HG03108 (cell line): ENCODE measurements around the gene IL26.
"Not testable (repeated sequence)": the region's sequence is repeated elsewhere in the genome, so short reads cannot be mapped to it uniquely, and the experiment has no call there.

Experiments used
- ATAC-seq: cut with Tn5 transposase; IDR thresholded peaks from one replicate; pipeline ENCODE4 v1.9.1; 2021; ENCODE audit warnings: moderate library complexity; ENCODE audit not compliant: unreplicated experiment

Gene IL26

DNA sequence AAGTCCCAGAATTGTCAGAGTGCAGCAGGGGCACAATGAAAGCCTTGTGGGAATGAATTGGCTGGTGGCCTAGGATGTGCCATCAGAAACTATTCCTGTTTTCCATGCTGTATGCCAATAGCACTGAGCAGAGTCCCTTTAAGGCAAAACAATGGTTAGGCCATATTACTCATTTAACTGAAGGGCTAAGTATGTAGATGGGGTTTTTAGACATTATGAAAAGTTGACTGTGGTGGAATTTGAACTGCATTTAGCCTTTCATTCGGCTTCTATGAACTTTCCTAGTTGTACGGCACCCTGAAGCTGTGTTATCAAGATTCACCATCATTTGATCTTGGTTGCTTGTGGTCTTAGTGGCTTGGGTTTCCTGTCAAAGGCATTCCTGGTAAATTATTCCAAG, 24.8 kb downstream of the IL26 start:
- ATAC-seq: no peak

DNA sequence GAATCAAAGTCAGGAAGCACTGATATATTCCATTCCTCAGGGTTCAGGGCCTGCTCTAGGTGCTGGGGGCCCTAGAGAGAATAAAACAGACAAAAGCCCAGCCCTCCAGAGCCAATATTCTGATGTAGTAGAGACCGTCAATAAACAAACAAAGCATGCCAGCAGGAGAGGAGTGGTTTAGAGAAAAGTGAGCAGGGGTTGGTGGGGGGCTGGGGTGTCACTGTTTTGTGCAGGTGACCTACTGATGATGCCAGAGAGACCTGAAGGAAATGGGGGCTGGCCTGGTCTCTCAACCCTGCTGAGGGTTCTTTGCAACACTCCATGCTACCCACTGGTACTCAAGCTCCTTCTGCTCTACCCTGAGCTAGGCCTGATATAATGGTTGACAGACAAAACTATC, 26.5 kb downstream of the IL26 start:
- no peak for ATAC-seq

DNA sequence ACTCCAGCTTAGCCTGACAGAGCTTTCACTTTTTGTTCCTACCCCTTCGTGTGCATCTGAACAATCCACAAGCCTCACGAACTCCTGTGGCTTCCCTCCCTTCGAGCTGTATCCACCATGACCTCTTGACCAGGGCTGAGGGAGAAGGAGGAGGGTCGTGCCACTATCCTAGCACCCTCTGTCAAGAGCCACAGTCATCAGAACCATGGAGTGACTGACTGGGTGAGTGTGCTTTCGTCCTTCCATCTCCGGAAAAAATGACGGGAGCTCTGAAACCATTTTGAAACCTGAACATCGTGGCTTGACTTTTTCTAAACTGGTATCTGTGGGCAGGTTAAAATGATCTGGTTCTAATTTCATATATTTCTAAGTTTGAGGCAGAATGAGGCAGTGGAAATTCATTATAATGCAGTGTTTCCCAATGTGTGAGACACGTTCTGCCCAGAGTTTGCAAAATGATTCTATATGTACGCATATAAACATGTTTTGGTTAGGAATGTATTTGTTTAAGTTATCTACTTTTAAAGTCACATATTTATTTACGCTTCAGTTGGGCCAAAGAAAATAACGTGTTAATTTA, 27.0 kb downstream of the IL26 start:
- no peak for ATAC-seq

DNA sequence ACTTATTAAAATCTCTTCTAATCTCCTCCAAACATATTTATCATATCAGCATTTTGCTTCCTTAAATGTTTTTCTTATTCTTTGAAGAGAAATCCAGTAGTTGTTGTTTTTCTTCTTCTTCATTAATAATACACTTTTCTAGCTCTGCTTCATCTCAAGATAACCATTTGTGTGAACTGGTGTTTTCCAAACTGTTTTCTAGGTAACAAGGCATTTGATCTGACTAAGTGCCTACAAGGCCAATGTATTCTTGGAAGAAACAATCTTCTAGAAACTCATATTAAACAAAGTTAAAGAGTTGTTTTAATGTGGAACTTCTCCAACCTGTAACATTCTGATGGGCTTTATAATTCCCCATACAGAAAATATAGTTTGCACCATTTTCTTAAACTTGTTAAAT, 35.3 kb downstream of the IL26 start:
- ATAC-seq: no peak

DNA sequence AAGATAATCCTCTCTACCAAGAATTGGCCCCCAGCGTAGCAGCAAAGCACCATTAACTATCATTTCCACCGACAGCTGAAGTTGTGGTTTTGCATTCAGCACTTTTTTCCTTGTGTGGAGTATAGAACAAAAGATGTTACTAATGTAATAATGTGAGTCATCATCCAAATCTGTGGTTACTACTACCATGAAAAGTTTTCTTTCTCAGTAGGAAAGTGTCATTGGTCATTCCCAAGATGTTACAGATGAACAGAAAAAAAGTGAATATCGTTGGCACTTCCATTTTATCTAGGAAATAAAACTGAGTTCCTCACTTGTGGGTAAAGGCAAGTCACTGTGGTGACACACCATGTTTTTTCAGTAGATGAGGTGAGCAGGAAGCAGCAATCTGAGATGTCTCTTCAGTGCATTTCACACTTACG, 35.8 kb downstream of the IL26 start:
- no peak for ATAC-seq

DNA sequence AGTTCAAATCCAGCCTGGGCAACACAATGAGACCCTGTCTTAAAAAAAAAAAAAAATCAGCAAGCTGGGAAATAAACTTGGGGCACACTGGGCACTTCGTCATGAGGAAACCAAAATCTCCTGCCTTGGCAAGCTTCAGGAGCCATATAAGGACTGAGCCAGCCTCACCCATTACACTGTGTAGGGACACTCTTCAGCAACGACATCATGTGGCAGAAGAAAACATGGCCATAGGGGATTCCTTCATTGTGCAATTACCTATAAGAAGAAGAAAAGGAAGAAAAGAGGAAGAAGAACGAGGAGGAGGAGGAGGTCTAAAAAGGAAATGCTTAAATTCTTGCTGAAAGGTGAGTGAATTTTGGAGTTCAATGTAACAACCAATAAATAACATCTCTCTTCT, 40.0 kb downstream of the IL26 start:
- ATAC-seq: no peak

DNA sequence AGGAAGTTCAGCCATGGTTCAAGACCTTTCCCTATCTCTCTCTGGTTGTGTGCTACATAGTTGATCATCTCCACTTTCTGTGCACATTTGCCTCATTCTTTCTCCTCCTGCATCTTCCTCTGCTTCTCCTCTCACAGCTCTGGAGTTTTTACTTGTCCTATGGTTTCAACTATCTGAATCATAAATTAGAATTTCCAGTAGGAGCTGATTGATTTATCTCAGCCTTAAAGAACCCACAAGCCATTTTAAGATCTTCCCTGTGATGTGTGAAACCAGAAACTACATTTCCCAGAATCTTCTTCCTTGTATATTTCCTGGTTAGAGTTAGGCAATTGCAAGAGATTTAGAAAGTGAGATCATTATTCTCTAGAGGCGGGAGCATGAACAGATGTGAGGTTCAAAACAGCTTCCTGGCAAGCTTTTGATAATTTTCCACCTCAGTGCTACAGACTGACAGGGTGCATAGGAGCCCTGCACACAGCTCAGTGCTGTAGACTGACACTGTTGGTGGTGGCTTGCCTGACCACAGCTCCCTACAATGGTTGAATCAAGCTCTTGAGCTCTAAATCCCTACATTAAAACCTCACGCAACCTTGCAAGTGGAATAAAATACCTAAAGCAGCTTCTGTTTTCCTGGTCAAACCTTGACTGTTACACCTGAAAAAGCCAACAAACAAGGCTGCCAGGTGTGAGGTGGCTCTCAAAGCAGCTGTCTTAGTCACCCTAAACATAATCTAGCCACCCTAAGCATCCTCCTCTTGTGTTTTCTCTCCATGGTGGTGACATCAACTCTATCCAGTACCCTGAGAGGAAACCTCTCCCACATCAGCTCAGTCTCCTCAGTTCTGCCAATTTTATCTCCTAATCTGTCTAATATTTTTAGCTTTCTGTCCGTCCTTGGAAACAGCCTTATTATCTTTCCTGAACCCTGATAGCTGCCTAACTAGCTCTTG, 44.5 kb downstream of the IL26 start:
- no peak for ATAC-seq

DNA sequence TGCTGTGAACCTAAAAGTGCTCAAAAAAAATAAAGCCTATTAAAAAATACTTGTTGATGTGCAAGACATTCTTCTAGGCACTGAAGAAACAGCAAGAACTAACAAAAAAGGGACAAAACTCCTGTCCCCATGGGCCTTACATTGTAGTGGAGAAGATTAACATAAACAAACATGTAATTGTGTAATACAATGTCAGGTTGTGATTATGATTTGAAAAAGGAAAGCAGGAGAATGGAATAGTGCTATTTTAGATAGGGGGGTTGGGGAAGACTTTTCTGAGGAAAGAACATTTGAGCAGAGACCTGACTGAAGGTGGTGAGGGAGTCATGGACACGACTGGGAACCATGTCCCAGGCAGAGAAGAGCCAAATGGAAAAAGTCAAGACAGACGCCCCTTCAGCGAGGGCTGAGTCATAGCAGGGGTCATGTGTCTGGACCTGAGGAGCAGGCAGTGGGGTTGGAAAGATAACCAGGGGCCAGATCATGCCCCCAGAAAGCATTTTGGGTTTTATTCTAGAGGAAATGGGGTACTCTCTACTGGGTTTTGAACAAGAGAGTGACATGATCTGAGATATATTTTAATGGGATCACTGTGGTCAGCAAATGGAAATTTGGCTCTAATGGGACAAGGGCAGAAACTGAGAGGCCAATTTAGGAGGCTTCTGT, 46.7 kb downstream of the IL26 start:
- ATAC-seq: no peak

DNA sequence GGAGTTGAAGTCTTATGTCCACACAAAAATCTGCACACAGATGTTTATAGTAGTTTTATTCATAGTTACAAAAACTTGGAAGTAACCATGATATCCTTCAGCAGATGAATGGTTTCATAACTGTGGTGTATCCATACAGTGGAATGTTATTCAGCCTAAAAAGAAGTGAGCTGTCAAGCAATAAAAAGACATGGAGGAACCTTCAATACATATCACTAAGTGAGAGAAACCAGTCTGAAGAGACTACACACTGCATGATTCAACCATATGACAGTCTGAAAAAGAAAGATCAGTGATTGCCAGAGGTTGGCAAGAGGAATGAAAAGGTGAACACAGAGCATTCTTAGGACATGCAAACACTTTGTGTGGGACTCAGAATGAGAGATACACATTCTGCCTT, 47.4 kb downstream of the IL26 start:
- no peak for ATAC-seq

DNA sequence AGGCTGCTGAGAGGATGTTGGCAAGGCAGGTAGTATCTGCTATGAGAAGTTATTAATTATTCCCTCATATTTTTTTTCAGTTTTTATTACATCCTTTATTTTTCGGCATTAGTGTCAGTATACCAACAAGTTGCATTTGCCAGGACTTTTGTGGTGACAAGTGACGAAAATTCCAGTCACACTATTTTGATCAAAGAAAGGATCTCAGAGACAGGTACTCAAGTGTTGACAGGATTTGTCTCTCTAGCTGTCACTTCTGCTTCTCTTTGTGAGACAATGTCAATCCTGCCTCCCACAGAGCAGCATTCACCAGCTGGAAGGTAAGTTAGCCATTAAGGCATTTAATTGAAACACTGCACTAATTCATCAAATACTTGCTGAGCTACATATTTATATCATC, 48.0 kb downstream of the IL26 start:
- ATAC-seq: no peak

DNA sequence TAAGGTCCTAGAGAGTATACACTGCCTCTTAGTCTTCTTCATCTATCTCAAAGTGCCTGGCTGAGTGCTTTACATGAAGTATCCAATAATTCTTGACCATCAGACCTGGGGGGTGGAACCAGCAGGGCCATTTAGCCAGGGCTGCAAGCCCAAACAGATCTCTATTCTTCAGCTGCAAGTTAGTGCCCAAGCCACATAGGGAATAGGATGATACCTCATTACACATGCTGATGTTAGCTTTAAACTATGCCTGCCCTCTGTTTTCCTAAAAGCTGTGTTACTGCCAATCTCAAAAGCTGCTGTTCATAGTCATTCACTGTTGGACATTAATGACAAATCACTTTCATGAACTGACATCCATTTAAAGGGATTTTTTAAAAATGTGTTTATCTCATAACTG, 49.4 kb downstream of the IL26 start:
- no peak for ATAC-seq

DNA sequence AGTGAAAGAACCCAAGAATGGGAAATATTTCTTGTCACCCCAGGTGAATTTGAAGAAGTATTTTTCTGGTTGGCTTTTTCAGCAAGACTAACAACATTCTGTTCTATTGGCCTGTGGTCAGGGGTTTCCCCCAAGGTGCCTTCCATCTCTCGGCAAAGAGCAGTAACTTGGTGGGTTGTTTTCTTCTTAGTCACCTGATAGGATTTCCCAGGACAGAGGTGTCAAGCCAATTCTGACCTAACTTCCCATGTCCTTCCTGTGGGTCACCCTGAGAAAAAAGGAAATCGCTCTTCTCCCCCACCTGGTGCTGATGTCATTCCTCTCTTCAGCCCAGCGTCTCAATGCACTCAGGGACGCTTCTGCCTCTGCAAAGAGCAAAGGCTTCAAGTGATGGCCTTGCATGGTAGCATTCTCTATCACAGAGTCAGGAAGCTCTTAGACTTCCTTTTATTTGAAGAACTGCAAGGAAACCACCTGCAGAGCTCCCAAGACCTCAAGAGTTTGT, 50.0 kb downstream of the IL26 start:
- ATAC-seq: peak; percentile 88

DNA sequence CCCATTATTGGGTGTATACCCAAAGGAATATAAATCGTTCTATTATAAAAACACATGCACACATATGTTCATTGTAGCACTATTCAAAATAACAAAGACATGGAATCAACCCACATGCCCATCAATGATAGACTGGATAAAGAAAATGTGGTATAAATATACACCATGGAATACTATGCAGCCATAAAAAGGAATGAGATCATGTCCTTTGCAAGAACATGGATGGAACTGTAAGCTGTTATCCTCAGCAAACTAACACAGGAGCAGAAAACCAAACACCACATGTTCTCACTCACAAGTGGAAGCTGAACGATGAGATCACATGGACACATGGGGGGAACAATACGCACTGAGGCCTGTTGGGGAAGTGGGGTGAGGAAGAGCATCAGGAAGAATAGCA, 50.8 kb downstream of the IL26 start:
- ATAC-seq: not testable (repeated sequence)

DNA sequence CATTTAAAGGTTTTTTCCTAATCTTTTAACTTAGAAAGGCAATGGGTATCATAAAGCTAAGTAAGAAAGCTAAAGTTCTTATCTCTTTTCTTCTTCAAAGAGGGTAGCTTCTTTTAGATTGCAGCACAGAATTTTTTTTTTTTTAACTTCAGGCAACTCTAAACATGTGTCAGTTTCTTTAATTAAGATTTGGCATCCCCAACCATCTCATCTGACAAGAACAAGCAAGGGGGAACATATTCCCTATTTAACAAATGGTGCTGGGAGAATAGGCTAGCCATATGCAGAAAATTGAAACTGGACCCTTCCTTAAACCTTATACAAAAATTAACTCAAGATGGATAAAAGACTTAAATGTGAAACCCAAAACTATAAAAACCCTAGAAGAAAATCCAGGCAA, 51.8 kb downstream of the IL26 start:
- no peak for ATAC-seq

DNA sequence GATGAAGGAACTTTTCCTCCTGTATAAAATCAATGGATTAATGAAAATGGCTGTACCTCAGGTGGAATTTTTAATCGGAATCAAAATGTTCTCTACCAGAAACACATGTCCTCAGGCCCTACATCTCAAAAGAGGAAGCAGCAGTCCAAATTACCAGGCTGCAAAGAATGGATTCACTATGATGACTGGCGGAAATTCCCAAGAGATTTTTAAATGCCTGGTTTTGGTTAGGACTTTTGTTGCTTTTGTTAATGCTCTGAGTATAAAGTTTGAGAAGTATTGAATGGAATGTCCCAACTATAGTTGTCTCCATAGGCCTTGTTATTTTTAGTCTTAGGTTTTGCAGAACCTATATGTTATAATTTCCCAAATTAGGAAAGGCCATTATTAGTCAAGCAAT, 54.9 kb downstream of the IL26 start:
- ATAC-seq: no peak

DNA sequence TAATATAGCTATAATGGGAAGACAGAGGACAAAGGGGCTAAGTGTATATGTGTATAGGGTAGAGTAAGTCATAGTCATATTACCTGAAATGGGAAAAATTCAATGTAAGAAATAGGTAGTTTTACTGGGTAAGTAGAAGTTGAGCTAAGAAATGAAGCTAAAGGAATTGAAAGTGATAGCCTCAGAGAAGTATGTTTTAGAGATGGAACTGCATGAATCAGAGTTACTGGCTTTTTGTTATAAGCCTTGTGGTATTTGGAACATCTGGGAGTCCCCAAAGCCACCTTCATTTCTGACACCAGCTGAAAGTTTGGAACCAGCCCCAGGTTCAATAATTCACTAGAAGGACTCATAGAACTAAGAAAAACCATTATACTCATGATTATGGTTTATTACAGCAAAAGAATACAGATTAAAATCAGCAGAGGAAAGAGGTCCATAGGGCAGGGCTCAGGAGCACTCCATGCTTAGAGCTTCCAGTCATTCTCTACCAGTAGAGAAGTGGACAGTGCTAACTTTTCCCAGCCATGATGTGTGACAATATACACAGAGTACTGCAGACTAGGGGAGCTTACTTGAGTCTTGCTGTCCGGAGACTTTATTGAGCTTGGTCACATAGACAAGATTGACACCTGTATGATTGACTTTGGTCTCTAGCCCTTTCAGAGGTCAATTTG, 56.3 kb downstream of the IL26 start:
- ATAC-seq: no peak

DNA sequence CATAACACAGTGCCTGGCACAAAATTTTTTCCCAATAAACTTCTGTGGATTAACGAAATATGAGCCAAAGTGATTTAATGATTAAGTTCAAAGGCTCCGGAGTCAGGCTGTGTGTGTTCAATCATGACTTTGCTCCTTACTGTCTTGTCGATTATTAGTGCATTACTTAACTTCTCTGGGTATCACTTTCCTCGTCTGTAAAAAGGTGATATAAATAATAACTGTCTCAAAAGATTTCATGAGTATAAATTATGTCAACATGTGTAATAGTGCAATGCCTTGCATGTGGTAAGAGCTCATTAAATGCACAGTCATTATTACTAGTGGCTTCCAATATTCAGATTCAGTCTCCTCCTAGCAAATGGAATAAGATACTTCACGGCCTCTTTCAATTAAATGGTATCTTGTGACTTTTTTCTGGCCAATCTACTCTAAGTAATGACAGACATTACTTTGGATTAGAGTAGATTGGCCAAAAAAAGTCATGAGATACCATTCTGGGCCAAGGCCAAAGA, 59.2 kb downstream of the IL26 start:
- no peak for ATAC-seq

DNA sequence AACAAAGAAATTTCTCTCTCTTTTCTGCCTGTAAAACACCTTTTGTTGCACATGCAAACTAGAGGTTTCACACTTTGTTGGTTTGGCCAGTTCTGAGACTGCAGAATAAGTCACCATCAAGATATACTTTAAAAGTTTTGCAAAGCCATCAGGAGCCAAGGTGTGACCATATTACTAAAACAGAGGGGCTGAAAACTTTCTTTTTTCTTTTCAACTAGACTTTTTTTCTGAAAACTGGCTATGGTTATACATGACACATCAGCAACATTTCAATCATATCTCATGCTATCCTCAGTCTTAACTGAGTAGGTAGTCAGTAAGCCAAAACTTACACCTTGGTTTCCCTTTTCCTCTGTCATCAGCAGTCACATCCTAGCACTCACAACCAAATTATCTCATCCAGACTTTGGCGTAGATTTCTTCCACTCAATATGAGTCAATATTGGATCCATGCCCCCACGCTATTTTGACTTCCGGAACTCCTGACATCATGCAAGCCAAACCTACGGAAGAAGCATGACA, 62.0 kb downstream of the IL26 start:
- peak; percentile 52 for ATAC-seq

DNA sequence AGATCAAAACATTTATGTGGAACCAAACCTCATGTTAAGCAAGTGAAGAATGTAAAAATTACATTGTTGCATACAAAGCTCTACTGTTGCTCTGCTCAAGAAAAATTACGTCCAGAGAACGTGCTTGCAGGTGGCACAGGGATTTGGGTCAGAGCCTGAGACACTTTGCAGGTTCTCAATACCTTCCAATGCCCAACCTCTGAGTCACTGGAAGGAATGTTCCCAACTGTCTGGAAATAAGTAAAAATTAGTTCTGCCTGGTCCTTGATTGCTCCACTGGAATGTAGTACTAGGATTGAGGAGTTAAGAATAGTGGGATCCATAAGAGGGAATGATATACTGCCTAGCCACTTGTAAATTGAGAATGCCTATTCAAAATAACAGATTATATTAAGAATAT, 63.2 kb downstream of the IL26 start:
- no peak for ATAC-seq

DNA sequence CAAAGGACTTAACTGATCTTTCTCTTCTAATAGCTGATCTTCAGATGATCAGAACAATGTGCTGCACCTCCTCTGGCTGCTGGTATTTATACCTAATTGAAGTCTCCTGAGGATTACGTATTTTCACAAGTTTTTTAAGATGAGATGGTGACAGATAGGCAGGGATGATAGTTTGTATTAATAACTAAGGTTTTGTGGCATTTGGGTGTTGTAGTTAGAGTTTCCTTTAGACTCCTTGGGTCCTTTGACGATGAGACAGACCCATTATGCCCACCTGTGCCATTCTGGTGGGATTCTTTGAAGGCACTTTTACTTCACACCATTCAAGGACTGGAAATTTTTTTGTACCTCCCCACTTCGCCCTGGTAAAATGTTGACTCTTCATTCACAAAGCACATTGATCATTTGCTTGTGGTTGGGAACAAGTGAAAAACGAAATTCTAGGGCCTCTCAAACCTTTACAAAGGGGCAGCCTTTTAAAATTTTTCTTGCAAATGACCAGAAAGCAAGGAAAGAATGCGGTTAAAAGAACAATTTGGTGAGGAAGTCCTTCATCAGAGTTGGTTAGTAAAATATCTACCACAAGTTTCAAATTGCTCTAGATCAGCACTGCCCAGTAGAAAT, 65.8 kb downstream of the IL26 start, which contains the start of gene IFNG:
IFNG (minus strand) TSS at position 60 of the 624 bp plus-strand sequence. CDS start 125 bp downstream, outside the sequence.
- ATAC-seq: no peak
